Loucy (cell line): ENCODE measurements around the gene C17orf67.

ENCODE experiments used
- CTCF ChIP-seq: fragments of 200-600 bp; sonication (generic); conservative IDR thresholded peaks from 2 replicates; pipeline ENCODE4 v1.5.1; 2014; ENCODE audit warnings: mild to moderate bottlenecking, antibody characterized with exemption, low read length
- EZH2phosphoT487 ChIP-seq: fragments of 200-600 bp; IDR thresholded peaks from 2 replicates; pipeline ENCODE4 v1.6.1; 2018; ENCODE audit warnings: antibody characterized with exemption, mild to moderate bottlenecking, moderate library complexity, borderline replicate concordance

GRCh38 chr17:56868716-56869115, 35.0 kb upstream of the C17orf67 start:
- TF ChIP-seq CTCF: no peak
- no peak for TF ChIP-seq EZH2phosphoT487
